GM18505 (cell line): ENCODE data around the gene FAM171A1.

Experiments
- ATAC-seq: cut with Tn5 transposase; IDR thresholded peaks from one replicate; pipeline ENCODE4 v1.9.1; 2021; ENCODE audit not compliant: unreplicated experiment
- POLR2A ChIP-seq: IDR thresholded peaks from 4 replicates; pipeline ENCODE4 v1.6.1; 2011; ENCODE audit warnings: borderline replicate concordance; ENCODE audit not compliant: insufficient read depth, insufficient read length; ENCODE audit errors: extremely low read depth

Gene FAM171A1

DNA sequence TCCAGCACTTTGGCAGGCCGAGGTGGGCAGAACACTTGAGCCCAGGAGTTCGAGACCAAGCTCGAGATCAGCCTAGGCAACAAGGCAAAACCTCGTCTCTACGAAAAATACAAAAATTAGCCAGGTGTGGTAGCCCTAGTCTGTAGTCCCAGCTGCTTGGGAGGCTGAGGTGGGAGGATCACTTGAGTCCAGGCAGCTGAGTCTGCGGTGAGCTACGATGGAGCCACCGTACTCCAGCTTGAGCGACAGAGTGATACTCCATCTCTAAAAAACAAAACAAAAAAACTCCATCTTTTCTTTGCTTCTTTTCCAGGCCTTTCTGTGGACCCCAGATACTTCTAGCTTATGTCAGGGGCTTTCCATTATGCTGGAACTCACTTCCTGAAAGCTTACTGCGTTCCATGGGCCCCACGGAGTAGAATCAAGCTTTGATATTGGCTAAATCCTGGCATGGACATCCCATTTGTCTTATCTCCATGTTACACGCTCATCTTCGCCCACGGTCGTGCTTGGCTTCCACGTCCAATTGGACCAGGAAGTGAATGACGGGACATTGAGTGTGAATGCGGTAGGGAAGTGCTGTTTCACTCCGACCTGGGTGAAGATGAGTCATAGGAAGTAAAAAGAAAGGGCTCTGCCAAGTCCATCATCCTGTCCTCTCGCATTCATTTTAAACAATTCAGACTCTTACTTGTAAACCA is 45.7 kb downstream of the FAM171A1 start:
- ATAC-seq = no peak
- no peak for TF ChIP-seq POLR2A

DNA sequence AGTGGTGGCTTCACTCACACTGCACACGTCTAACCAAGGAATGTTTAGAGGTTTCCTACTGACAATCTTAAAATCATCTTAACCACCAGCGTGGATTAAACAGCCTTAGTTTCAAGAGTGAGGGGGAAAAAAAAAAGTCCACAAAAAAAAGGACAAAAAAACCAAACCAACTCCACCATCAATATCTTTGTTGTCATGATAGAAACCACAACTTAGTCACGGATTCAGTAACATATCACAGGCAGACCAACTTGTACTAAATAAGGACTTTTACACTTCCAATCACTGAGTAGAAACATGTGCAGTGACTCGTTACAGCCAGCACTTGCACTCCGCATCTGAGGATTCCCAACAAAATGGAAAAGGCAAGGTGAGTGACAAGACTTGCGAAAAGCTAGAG is 46.5 kb downstream of the FAM171A1 start:
- TF ChIP-seq POLR2A = no peak
- no peak for ATAC-seq

DNA sequence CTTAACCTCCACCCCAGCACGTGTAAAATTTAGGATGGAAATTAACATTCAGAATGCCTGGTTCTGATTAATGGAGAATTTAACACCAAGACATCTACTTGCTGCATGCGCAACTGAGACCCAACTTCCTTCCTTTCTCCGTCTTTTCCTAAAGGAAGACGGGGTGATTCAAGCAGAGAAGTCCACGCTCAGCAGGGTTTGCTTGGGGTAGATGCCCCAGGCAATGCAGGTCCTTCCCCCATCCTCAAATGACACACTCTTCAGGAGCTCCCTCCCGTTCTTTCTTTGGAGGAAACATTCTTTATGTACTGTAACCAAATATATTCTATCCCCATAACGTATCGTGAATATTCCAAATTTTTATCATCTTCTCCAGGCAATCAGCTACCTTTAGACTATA is 47.0 kb downstream of the FAM171A1 start:
- no peak for ATAC-seq
- no peak for TF ChIP-seq POLR2A

DNA sequence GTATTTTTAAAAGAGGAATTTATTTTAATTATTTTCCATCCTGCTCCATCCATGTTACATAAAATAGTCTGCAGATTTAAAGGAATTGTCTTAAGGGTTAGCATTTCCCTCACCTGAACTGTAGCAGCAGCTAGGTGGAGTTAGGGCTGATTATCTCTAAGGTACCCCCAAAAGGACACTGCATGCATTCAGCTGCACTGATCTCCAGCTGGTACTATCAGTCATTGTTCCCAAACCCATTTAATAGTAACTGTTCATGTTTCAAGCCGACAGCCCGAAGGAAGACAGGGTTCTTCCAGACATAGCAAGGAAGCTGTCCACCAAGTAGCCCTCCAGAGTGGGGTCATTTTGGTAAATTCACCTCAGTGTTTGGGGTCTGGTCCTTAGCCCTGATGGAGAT is 48.7 kb downstream of the FAM171A1 start:
- ATAC-seq = no peak
- no peak for TF ChIP-seq POLR2A

DNA sequence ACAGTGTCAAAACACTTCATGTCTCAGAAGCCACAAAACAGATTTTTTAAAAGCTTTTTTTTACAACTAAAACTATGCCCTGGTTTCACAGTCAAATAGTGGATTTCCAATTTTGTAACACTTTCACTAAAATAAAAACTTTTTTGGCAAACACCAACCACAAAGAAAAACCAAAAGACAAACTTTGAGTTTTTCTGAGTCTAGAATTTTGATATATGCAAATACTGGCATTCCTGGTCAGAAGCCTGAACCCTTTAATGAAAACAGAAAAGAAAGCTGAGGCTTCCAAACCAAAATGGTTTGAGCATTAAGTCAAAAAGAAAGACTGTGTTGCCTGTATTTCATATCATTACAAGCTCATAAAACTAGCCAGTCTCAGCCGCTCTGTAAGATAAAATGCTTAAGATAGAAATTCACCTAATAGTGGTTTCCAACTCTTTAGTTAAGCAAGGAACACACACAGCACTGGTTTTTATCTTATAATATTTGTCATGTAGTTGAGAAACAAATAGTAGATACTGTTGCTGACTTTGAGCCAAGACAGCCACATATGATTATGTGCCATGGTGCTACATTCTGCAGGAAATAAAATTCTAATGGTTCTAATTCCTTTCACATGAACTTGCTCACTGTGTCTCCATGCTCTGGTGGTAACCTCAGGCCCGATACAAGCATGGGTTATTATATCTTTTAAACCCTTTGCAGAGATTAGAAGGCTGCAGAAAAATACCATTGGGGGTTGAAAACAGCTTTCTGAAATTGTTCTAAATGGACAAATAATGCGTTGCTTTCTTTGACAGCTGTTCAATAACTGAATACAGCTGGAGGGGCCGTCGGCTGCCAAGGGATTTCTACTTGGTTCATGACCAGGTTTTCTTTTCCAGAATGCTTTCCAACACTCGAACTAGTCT is 49.4 kb downstream of the FAM171A1 start:
- TF ChIP-seq POLR2A = no peak
- no peak for ATAC-seq

DNA sequence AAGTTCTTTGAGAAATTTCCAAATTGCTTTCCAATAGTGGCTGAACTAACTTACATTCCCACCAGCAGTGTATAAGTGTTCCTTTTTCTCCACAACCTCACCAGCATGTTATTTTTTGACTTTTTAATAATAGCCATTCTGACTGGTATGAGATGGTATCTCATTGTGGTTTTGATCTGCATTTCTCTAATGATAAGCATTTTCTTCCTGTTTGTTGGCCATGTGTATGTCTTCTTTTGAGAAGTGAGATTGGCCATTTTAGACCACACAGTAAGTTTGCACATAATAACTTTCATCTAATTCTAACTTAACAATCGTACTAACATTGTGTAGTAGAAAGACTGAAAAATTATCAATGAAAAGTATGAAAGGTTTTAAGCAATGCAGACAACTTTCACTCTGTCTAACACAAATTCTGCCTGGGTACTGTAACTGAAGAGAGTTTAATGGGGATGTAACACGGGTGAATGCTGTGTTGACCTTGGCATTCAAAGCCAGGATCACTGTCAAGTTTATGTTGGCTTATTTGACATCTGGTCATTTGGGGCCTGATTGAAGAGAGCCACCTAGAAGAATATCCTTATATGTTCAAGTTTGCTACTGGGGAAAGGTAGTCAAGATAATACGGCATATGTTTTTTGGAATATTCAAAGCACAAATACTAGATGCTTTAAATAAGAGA is 50.4 kb downstream of the FAM171A1 start:
- no peak for ATAC-seq

DNA sequence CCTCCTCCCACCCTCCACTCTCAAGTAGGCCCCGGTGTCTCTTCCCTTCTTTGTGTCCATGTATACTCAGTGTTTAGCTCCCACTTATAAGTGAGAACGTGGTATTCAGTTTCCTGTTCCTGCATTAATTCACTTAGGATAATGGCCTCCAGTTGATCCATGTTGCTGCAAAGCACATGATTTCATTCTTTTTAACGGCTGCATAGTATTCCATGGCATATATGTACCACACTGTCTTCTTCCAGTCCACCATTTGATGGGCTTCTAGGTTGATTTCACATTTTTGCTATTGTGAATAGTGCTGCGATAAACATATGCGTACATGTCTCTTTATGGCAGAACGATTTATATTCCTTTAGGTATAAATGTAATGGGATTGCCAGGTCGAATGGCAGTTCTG is 51.0 kb downstream of the FAM171A1 start:
- TF ChIP-seq POLR2A = no peak
- no peak for ATAC-seq

More for the DNA sequence above, 50.4 kb downstream of the FAM171A1 start:
- TF ChIP-seq POLR2A = no peak

DNA sequence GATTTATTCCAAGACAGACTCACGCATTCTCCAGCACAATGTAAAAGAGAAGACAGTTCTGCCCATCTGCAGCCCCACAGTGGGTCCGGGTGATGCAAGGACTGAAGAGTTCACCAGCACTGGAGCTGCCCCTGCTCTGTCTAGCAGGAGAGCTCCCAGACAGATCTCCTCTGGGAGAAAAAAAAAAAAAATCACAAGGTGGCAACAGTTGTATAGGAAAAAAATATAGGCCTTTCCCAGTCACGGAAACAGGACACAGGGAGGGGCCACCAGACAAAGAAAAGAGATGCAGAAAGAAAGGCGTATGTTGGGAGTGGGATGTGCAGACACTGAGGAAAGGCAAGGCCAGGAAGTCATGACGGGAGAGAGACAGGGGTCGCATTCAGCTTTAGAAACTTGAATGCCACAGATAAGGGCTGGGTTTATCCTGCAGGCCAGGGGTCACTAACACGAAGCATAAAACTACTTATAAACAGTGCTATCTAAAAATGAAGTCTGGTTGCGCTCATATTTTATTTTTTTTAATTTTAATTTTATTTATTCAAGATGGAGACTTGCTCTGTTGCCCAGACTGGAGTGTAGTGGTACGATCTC is 54.1 kb downstream of the FAM171A1 start:
- no peak for ATAC-seq
- no peak for TF ChIP-seq POLR2A

DNA sequence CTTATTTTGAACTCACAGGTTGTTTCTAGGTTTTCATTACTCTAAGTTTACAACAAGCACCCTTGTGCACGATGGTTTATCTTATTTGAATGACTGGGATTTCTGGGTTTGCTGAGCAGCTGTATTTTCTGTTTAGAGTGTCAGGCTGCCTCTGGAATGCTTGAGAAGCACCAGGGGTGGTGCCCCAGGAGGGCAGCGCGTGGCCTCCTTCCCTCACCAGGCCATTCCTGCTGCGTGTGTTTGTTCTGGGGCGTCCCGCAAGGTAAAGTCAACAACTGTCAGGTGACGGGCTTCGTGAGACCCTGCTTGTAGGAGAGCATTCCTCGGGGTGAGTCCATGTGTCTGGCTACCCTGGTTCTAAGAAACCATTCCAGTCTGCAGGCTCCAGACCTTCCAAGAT is 54.9 kb downstream of the FAM171A1 start:
- no peak for TF ChIP-seq POLR2A

DNA sequence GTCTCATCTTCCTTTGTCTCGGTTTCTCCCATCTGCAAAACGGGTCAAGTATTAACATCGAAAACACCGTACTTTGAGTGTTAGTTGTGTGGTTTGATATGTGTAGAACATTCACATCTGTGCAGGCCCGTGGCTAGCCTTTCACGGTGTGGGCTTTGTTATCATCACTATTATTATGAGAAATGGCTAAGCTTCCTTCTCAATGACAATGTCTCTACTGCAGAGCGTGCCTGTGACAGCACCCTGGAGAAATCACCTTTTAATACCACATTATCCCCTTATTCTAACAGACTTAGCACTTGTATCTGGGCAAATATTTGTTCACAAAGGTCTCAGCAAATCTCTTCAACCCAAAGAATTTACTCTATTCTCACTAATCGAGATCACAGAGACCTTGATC is 55.8 kb downstream of the FAM171A1 start:
- no peak for ATAC-seq
- TF ChIP-seq POLR2A = no peak

More for the DNA sequence above, 54.9 kb downstream of the FAM171A1 start:
- ATAC-seq = no peak

DNA sequence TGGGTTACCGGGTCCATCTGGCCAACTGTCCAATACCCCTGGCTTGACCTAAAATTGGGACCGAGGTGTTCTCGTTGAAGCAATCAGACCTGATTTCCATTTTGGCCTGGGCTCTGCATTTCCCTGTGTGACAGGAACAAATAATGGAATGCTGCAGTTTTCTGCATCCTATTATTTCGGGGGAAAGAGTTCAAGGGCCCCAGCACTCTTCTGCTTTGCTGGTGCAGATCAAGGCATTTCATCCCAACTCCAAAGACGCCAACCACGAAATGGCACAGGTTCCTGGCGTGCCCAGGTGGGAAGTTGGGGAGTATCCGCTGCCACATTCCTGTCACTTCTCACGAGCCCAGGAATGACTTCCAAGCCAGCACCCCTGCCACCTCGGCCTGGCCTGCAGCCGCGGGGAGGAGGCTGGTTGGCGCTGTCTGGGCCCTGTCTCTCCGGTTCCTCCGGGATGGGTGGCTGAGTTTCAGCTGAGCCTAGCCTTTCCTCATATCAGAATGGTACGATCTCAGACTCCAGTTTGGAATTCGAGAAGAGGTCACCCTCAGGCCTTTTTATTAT is 56.5 kb downstream of the FAM171A1 start:
- no peak for TF ChIP-seq POLR2A
- ATAC-seq = no peak

DNA sequence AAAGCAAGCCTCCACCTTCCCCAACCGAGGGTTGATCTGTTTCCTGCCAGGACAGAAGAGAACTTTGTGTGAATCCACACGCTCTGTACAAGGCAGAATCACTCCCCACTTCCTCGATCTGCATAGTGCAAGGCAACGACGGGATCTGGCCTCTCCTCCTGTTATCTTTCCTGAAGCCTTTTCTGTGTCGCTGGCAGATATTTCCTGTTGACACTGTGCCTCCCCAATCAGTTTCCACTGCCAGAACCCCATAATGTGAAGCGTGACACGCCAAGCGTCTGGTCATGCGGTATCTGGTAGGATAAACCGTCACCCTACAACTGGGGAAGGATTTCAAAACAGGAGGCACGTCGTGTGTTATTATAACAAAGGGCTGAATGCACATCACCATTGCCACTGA is 57.2 kb downstream of the FAM171A1 start:
- ATAC-seq = no peak

DNA sequence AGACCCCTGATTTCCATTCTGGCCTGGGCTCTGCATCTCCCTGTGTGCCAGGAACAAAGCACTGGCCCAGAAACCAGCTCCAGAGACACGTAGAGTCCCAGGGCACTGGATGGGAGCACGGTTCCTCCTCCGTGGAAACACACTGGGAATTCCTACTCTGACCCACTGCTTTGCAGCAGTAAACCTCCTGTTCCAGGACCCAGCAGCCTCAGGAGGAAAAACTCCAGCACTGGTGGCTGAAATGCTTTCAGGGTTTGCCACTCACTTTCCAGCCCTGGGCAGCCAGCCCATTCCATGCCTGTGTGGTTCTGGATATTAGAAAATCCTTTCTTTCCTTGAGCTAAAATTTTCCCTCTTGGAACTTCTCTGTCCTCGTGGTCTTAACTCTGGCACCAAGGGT is 58.0 kb downstream of the FAM171A1 start:
- no peak for ATAC-seq
- no peak for TF ChIP-seq POLR2A

More for the DNA sequence above, 57.2 kb downstream of the FAM171A1 start:
- no peak for TF ChIP-seq POLR2A

DNA sequence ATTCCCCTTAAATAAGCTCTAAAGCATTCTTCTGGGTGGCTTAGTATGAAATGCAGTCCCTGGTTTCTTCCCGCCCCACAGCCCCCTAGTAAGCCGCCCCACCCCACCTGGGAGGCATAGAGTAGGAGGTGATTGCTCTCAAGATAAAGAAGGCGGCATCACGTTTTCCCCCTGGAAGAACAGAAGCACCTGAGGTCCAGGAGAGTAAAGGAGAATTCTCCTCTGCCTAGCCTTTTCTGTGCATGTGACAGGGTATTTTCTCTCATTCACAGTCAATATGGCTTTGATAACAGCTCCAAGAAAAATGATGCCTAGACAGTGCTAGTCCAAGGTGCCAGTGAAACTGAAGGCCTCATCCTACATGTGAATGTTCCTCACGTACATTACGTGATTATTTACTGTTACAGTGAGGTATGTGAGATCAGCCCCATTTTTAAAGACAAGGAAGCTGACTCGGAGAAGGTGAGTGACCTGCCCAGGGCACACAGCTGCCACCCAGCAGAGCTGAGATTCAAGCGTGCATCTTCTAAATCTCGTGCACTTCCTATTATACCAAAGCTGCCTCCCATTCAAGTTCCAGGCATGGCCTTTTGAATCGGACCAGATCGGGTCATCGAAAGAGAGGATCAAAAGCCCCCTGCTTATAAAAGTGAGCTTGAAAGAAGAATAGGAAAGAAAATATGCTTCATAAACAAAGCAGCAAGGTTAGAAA is 59.4 kb downstream of the FAM171A1 start:
- TF ChIP-seq POLR2A = no peak
- no peak for ATAC-seq
